GM21367 (cell line): ENCODE data around the gene FKBP14.

Experiments used
- ATAC-seq: cut with Tn5 transposase; IDR thresholded peaks from one replicate; pipeline ENCODE4 v1.9.1; 2021; ENCODE audit not compliant: unreplicated experiment

FKBP14 gene

GRCh38 chr7:30026229-30027064 lies at the start of gene FKBP14:
FKBP14 (minus strand) TSS chr7:30026702; CDS start chr7:30026508, 194 bp downstream.
- peak; percentile 73 for ATAC-seq

GRCh38 chr7:30074422-30075030 lies 48.0 kb upstream of the FKBP14 start:
- no peak for ATAC-seq

GRCh38 chr7:30072735-30073134 lies 46.2 kb upstream of the FKBP14 start:
- no peak for ATAC-seq

- no peak for ATAC-seq
Observed at GRCh38 chr7:30070052-30070451, 43.5 kb upstream of the FKBP14 start.

- ATAC-seq: no peak
Observed at GRCh38 chr7:30069096-30069867, 42.8 kb upstream of the FKBP14 start.

- ATAC-seq: no peak
Observed at GRCh38 chr7:30068117-30068516, 41.6 kb upstream of the FKBP14 start.

- ATAC-seq: no peak
Observed at GRCh38 chr7:30066687-30067086, 40.2 kb upstream of the FKBP14 start.

- ATAC-seq: no peak
Observed at GRCh38 chr7:30065746-30066145, 39.2 kb upstream of the FKBP14 start.

- no peak for ATAC-seq
Observed at GRCh38 chr7:30062587-30062986, 36.1 kb upstream of the FKBP14 start.

GRCh38 chr7:30061786-30062185 lies 35.3 kb upstream of the FKBP14 start:
- peak; percentile 82 for ATAC-seq

GRCh38 chr7:30057741-30058140 lies 31.2 kb upstream of the FKBP14 start:
- no peak for ATAC-seq

- ATAC-seq: no peak
Observed at GRCh38 chr7:30053068-30053467, 26.6 kb upstream of the FKBP14 start.

GRCh38 chr7:30049173-30049572 lies 22.7 kb upstream of the FKBP14 start:
- ATAC-seq: no peak

- no peak for ATAC-seq
Observed at GRCh38 chr7:30048582-30048981, 22.1 kb upstream of the FKBP14 start.

GRCh38 chr7:30047124-30047523 lies 20.6 kb upstream of the FKBP14 start:
- ATAC-seq: no peak

- no peak for ATAC-seq
Observed at GRCh38 chr7:30046127-30046770, 19.7 kb upstream of the FKBP14 start.

- ATAC-seq: no peak
Observed at GRCh38 chr7:30041526-30042269, 15.2 kb upstream of the FKBP14 start.

GRCh38 chr7:30040938-30041337 lies 14.4 kb upstream of the FKBP14 start:
- no peak for ATAC-seq

- no peak for ATAC-seq
Observed at GRCh38 chr7:30038196-30038980, 11.9 kb upstream of the FKBP14 start.

GRCh38 chr7:30036220-30036619 lies 9.7 kb upstream of the FKBP14 start:
- no peak for ATAC-seq
